Measurements from ENCODE around the gene CD2.

CD2 gene

GRCh38 chr1:116710420-116711262 lies 43.6 kb upstream of the CD2 start:
- DNase-seq (ENCODE audit: low spot score) = no peak
- in situ Hi-C loops (cut with MboI; ENCODE audit: low pct_unique_long_range_greater_than_20kb, low sequenced_read_pairs, unreplicated experiment) = no loop called here
- TF ChIP-seq CTCF (IDR thresholded peaks at IDR 0.05; ENCODE audit: extremely low read depth, insufficient read depth, missing control alignments) = no peak

- no peak for TF ChIP-seq CTCF (IDR thresholded peaks at IDR 0.05; ENCODE audit: extremely low read depth, insufficient read depth, missing control alignments)
- in situ Hi-C loops (cut with MboI; ENCODE audit: low pct_unique_long_range_greater_than_20kb, low sequenced_read_pairs, unreplicated experiment) = no loop called here
- DNase-seq (ENCODE audit: low spot score) = no peak
Measured at GRCh38 chr1:116711263-116711840, 42.9 kb upstream of the CD2 start.

- no peak for DNase-seq (ENCODE audit: low spot score)
- no peak for TF ChIP-seq CTCF (IDR thresholded peaks at IDR 0.05; ENCODE audit: extremely low read depth, insufficient read depth, missing control alignments)
Measured at GRCh38 chr1:116712510-116712909, 41.7 kb upstream of the CD2 start.

GRCh38 chr1:116713474-116713873 lies 40.8 kb upstream of the CD2 start:
- TF ChIP-seq CTCF (IDR thresholded peaks at IDR 0.05; ENCODE audit: extremely low read depth, insufficient read depth, missing control alignments) = no peak
- in situ Hi-C loops (cut with MboI; ENCODE audit: low pct_unique_long_range_greater_than_20kb, low sequenced_read_pairs, unreplicated experiment) = no loop called here
- no peak for DNase-seq (ENCODE audit: low spot score)

More at GRCh38 chr1:116712510-116712909, 41.7 kb upstream of the CD2 start:
- in situ Hi-C loops (cut with MboI; ENCODE audit: low pct_unique_long_range_greater_than_20kb, low sequenced_read_pairs, unreplicated experiment) = no loop called here

GRCh38 chr1:116716391-116716790 lies 37.8 kb upstream of the CD2 start:
- no peak for DNase-seq (ENCODE audit: low spot score)
- in situ Hi-C loops (cut with MboI; ENCODE audit: low pct_unique_long_range_greater_than_20kb, low sequenced_read_pairs, unreplicated experiment) = no loop called here
- TF ChIP-seq CTCF (IDR thresholded peaks at IDR 0.05; ENCODE audit: extremely low read depth, insufficient read depth, missing control alignments) = no peak

GRCh38 chr1:116717318-116717717 lies 36.9 kb upstream of the CD2 start:
- TF ChIP-seq CTCF (IDR thresholded peaks at IDR 0.05; ENCODE audit: extremely low read depth, insufficient read depth, missing control alignments) = no peak
- DNase-seq (ENCODE audit: low spot score) = no peak
- in situ Hi-C loops (cut with MboI; ENCODE audit: low pct_unique_long_range_greater_than_20kb, low sequenced_read_pairs, unreplicated experiment) = no loop called here
